ENCODE results near the gene HNRNPK. TPM values are rescaled to one million over a fixed set of nuclear protein-coding genes. Genes with fewer than 3 reads are reported as not detected.

Gene HNRNPK
- total and polyA plus RNA-seq, 2 of the 13 experiments (the other 11 are each of a cell fraction or from before 2014, with no cell fraction given): 321 to 712 TPM

DNA sequence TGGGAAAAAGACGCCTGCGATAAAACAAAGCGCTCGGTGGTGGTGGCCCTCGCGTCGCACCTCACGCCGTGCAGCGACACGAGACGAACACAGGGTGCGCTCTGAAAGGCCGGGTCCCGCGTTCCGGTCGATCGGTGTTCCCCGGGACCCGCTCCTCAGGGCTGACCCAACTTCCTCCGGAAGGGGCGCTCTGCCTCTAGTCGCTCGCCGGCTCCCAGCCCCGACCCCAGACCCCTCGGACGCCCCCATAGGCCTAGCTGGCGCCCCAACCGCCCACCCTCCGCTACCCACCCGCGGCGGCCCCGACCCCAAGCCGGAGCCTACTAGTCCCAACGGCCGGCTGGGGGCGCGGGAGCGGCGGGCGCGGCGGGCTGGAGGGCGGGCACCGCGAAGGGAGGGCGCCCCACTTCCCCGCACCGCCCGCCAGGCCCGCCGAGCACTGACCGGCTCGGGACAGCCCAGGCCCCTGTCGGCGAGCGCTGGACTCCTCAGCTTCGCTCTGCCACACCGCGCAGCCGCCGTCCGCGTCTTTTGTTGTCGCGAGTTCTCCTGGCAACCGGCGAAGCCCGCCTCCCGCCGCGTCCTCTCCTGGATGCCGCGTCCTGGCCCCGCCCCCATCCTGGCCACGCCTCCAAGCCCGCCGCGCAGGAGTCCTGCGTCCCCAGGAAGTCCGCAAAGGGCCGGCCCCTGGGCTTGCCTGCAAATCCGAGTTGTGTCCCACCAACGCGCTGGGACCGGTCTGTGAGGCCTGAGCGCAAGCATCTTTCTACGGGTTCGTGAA is 58.9 kb downstream of the HNRNPK start, which contains the start of gene KIF27 (continued):
- TF ChIP-seq, protein P1, sequence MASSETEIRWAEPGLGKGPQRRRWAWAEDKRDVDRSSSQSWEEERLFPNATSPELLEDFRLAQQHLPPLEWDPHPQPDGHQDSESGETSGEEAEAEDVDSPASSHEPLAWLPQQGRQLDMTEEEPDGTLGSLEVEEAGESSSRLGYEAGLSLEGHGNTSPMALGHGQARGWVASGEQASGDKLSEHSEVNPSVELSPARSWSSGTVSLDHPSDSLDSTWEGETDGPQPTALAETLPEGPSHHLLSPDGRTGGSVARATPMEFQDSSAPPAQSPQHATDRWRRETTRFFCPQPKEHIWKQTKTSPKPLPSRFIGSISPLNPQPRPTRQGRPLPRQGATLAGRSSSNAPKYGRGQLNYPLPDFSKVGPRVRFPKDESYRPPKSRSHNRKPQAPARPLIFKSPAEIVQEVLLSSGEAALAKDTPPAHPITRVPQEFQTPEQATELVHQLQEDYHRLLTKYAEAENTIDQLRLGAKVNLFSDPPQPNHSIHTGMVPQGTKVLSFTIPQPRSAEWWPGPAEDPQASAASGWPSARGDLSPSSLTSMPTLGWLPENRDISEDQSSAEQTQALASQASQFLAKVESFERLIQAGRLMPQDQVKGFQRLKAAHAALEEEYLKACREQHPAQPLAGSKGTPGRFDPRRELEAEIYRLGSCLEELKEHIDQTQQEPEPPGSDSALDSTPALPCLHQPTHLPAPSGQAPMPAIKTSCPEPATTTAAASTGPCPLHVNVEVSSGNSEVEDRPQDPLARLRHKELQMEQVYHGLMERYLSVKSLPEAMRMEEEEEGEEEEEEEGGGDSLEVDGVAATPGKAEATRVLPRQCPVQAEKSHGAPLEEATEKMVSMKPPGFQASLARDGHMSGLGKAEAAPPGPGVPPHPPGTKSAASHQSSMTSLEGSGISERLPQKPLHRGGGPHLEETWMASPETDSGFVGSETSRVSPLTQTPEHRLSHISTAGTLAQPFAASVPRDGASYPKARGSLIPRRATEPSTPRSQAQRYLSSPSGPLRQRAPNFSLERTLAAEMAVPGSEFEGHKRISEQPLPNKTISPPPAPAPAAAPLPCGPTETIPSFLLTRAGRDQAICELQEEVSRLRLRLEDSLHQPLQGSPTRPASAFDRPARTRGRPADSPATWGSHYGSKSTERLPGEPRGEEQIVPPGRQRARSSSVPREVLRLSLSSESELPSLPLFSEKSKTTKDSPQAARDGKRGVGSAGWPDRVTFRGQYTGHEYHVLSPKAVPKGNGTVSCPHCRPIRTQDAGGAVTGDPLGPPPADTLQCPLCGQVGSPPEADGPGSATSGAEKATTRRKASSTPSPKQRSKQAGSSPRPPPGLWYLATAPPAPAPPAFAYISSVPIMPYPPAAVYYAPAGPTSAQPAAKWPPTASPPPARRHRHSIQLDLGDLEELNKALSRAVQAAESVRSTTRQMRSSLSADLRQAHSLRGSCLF (CRISPR knock-in tag; IDR thresholded peaks at IDR 0.05; ENCODE audit: borderline replicate concordance): peak; percentile 88; the same call in 1 of the 2 replicates
- TF ChIP-seq ZNF224 (CRISPR knock-in tag; IDR thresholded peaks at IDR 0.05) (no peak), ZNF557 (CRISPR knock-in tag; IDR thresholded peaks at IDR 0.05) (no peak), ZNF660 (CRISPR knock-in tag; IDR thresholded peaks at IDR 0.05; ENCODE audit: borderline replicate concordance, low read depth) (no peak), TP53 (CRISPR knock-in tag; conservative IDR thresholded peaks at IDR 0.05) (no peak), ZNF576 (CRISPR knock-in tag; IDR thresholded peaks at IDR 0.05) (no peak), MZF1 (CRISPR knock-in tag; IDR thresholded peaks at IDR 0.05; ENCODE audit: borderline replicate concordance) (no peak), ZNF761 (CRISPR knock-in tag; conservative IDR thresholded peaks at IDR 0.05) (0 out of 2 replicates have a peak, but pooled peaks have one; percentile 21), PHF5A (CRISPR knock-in tag; IDR thresholded peaks at IDR 0.05; ENCODE audit: low read depth, unreplicated experiment) (no peak), ZIK1 (CRISPR knock-in tag; IDR thresholded peaks at IDR 0.05; ENCODE audit: borderline replicate concordance, low read depth) (peak; percentile 41; the same call in 1 of the 2 replicates), ZFP91 (CRISPR knock-in tag; IDR thresholded peaks at IDR 0.05; ENCODE audit: borderline replicate concordance) (no peak; the same call in 1 of the 2 replicates), SRSF9 (IDR thresholded peaks at IDR 0.05; ENCODE audit: borderline replicate concordance, insufficient read depth, low read depth, low read length, poor library complexity, severe bottlenecking) (no peak), ZNF143 (CRISPR knock-in tag; IDR thresholded peaks at IDR 0.05) (no peak), FOXM1 (CRISPR knock-in tag; IDR thresholded peaks at IDR 0.05) (no peak), ZNF772 (CRISPR knock-in tag; IDR thresholded peaks at IDR 0.05) (no peak)
- TF ChIP-seq, protein P2, sequence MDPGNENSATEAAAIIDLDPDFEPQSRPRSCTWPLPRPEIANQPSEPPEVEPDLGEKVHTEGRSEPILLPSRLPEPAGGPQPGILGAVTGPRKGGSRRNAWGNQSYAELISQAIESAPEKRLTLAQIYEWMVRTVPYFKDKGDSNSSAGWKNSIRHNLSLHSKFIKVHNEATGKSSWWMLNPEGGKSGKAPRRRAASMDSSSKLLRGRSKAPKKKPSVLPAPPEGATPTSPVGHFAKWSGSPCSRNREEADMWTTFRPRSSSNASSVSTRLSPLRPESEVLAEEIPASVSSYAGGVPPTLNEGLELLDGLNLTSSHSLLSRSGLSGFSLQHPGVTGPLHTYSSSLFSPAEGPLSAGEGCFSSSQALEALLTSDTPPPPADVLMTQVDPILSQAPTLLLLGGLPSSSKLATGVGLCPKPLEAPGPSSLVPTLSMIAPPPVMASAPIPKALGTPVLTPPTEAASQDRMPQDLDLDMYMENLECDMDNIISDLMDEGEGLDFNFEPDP (CRISPR knock-in tag; conservative IDR thresholded peaks at IDR 0.05): no peak
- TF ChIP-seq, protein P3, sequence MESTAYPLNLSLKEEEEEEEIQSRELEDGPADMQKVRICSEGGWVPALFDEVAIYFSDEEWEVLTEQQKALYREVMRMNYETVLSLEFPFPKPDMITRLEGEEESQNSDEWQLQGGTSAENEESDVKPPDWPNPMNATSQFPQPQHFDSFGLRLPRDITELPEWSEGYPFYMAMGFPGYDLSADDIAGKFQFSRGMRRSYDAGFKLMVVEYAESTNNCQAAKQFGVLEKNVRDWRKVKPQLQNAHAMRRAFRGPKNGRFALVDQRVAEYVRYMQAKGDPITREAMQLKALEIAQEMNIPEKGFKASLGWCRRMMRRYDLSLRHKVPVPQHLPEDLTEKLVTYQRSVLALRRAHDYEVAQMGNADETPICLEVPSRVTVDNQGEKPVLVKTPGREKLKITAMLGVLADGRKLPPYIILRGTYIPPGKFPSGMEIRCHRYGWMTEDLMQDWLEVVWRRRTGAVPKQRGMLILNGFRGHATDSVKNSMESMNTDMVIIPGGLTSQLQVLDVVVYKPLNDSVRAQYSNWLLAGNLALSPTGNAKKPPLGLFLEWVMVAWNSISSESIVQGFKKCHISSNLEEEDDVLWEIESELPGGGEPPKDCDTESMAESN (CRISPR knock-in tag; conservative IDR thresholded peaks at IDR 0.05): peak; percentile 66

Measured in HepG2 (cell line).